ENCODE measurements around the gene NOPCHAP1.

The NOPCHAP1 gene

GRCh38 chr12:105025890-105026289, 39.8 kb downstream of the NOPCHAP1 start:
- no peak for DNase-seq

GRCh38 chr12:105026411-105026810, 40.3 kb downstream of the NOPCHAP1 start:
- DNase-seq: no peak

- no peak for DNase-seq
These were observed 45.0 kb downstream of the NOPCHAP1 start for GRCh38 chr12:105030820-105031807.

GRCh38 chr12:105032703-105033357, 46.7 kb downstream of the NOPCHAP1 start:
- no peak for DNase-seq

GRCh38 chr12:105033851-105034250, 47.7 kb downstream of the NOPCHAP1 start:
- DNase-seq: no peak

Measured in NCI-H345 (cell line).